Endothelial cell (in vitro differentiated cells): Measurements from ENCODE around the gene FUT8. TPM values are rescaled to one million over a fixed set of nuclear protein-coding genes. Genes with fewer than 3 reads are reported as not detected.

Source experiments
- DNase-seq: peaks from one replicate; pipeline ENCODE4 v3.0.0; 2021; ENCODE audit warnings: low spot score
- H3K27ac Mint-ChIP-seq: one replicate; pipeline ENCODE4 v1.8.0; 2021; ENCODE audit warnings: mixed read lengths, inconsistent platforms; ENCODE audit not compliant: unreplicated experiment
- H3K27me3 Mint-ChIP-seq: one replicate; pipeline ENCODE4 v1.8.0; 2021; ENCODE audit warnings: mild to moderate bottlenecking, moderate library complexity, mixed read lengths, inconsistent platforms; ENCODE audit not compliant: unreplicated experiment
- H3K36me3 Mint-ChIP-seq: one replicate; pipeline ENCODE4 v1.8.0; 2021; ENCODE audit warnings: mild to moderate bottlenecking, low read depth, mixed read lengths, inconsistent platforms; ENCODE audit not compliant: unreplicated experiment
- H3K4me1 Mint-ChIP-seq: one replicate; pipeline ENCODE4 v1.8.0; 2021; ENCODE audit warnings: mild to moderate bottlenecking, mixed read lengths, inconsistent platforms; ENCODE audit not compliant: unreplicated experiment
- H3K4me3 Mint-ChIP-seq: one replicate; pipeline ENCODE4 v1.8.0; 2021; ENCODE audit warnings: mild to moderate bottlenecking, mixed read lengths, inconsistent platforms; ENCODE audit not compliant: unreplicated experiment
- H3K9me3 Mint-ChIP-seq: one replicate; pipeline ENCODE4 v1.8.0; 2021; ENCODE audit warnings: mixed read lengths, inconsistent platforms; ENCODE audit not compliant: unreplicated experiment
- total RNA-seq: library from RNA; stranded (reverse); fragmentation: NEBNext Ultra II Directional; extraction: Animal tissue kit (Norgen Biotek cat#: 25700); gene quantifications from one replicate; pipeline ENCODE4 v1.2.1, GENCODE V29; 2021; ENCODE audit not compliant: unreplicated experiment
- TF ChIP-seq, protein P1 (sequence below): fragments of 200-600 bp; sonication (generic); IDR thresholded peaks from one replicate; pipeline ENCODE4 v1.5.0; 2021; ENCODE audit warnings: antibody characterized with exemption; ENCODE audit not compliant: unreplicated experiment

Gene FUT8
- total RNA-seq, 1 donor from 2014 or later, result 65.4 TPM

DNA sequence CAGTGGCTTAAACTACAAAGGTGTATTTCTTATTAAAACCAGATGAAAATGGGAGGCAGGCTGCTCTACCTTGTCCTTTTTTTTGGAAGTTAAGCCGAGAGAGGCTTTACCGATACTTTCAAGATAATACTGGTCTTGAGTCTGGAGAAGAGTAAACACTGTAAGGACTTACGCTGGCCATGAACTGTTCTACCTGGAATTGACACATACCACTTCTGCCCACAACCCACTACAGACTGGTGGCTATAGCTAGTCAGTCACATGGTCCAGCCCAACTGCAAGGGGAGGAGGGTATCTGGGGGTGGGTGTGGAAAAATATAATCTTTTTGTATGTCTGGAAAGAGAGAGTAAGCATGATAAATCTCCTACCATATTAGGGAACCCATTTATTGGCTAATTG lies 4.4 kb upstream of the FUT8 start:
- H3K4me1 Mint-ChIP-seq, result peaks cover 4% of the 10 kb centered on the region
- H3K4me3 Mint-ChIP-seq, result no peak overlapping the region
- no peaks in the 10 kb centered on the region for H3K9me3 Mint-ChIP-seq
- DNase-seq, result no peak
- TF ChIP-seq, protein P1, sequence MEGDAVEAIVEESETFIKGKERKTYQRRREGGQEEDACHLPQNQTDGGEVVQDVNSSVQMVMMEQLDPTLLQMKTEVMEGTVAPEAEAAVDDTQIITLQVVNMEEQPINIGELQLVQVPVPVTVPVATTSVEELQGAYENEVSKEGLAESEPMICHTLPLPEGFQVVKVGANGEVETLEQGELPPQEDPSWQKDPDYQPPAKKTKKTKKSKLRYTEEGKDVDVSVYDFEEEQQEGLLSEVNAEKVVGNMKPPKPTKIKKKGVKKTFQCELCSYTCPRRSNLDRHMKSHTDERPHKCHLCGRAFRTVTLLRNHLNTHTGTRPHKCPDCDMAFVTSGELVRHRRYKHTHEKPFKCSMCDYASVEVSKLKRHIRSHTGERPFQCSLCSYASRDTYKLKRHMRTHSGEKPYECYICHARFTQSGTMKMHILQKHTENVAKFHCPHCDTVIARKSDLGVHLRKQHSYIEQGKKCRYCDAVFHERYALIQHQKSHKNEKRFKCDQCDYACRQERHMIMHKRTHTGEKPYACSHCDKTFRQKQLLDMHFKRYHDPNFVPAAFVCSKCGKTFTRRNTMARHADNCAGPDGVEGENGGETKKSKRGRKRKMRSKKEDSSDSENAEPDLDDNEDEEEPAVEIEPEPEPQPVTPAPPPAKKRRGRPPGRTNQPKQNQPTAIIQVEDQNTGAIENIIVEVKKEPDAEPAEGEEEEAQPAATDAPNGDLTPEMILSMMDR, result no peak
- H3K36me3 Mint-ChIP-seq, result peaks cover 2% of the 10 kb centered on the region
- H3K27ac Mint-ChIP-seq, result no peak overlapping the region
- H3K27me3 Mint-ChIP-seq, result no peaks in the 10 kb centered on the region

DNA sequence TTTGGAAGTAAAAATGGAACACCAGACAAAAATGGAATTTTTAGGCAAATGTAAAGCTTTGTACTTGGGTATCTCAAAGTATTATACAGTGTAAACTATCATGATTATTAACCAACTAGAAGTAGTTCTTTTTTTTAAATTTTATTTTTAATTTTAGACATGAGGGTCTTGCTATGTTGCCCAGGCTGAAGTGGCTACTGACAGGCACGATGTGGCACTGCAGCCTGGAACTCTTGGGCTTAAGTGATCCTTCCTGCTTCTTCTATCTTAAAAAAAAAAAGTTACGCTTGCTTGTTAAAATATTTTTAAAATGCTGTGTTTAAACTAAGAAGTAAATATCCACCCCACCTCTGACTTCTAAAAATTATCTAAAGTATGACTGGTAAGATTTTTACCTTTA lies 1.9 kb upstream of the FUT8 start:
- DNase-seq, result no peak
- peaks cover 11% of the 10 kb centered on the region for H3K4me1 Mint-ChIP-seq
- H3K27me3 Mint-ChIP-seq, result peaks cover 2% of the 10 kb centered on the region
- peak overlapping the region; percentile 97 for H3K4me3 Mint-ChIP-seq
- peaks cover 2% of the 10 kb centered on the region for H3K36me3 Mint-ChIP-seq
- H3K27ac Mint-ChIP-seq, result no peak overlapping the region
- no peaks in the 10 kb centered on the region for H3K9me3 Mint-ChIP-seq
- TF ChIP-seq, protein P1, result no peak

DNA sequence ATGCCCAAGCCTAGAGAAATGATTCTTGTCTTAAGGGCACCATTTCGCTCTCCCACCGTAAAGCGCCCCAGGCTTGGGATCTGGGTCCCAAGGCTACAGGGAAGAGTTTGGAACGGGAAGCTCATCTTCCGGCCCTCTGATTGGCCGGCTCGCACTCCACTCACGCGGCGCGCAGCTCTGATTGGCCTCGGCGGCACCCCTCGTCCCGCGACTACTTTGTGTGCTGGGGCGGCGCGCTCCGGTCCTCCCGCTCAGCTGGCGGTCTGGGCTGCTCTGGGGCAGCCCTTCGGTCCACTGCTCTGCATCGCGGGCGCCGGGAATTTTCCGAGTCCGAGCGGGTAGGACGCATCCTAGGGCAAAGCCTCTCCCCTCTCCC lies 886 bp upstream of the FUT8 start:
- H3K4me3 Mint-ChIP-seq, result peak overlapping the region; percentile 97
- H3K27ac Mint-ChIP-seq, result peak overlapping the region; percentile 82
- peaks cover 2% of the 10 kb centered on the region for H3K27me3 Mint-ChIP-seq
- peaks cover 11% of the 10 kb centered on the region for H3K4me1 Mint-ChIP-seq
- H3K9me3 Mint-ChIP-seq, result no peaks in the 10 kb centered on the region
- TF ChIP-seq, protein P1, result no peak
- H3K36me3 Mint-ChIP-seq, result peaks cover 2% of the 10 kb centered on the region
- DNase-seq, result peak; percentile 85

DNA sequence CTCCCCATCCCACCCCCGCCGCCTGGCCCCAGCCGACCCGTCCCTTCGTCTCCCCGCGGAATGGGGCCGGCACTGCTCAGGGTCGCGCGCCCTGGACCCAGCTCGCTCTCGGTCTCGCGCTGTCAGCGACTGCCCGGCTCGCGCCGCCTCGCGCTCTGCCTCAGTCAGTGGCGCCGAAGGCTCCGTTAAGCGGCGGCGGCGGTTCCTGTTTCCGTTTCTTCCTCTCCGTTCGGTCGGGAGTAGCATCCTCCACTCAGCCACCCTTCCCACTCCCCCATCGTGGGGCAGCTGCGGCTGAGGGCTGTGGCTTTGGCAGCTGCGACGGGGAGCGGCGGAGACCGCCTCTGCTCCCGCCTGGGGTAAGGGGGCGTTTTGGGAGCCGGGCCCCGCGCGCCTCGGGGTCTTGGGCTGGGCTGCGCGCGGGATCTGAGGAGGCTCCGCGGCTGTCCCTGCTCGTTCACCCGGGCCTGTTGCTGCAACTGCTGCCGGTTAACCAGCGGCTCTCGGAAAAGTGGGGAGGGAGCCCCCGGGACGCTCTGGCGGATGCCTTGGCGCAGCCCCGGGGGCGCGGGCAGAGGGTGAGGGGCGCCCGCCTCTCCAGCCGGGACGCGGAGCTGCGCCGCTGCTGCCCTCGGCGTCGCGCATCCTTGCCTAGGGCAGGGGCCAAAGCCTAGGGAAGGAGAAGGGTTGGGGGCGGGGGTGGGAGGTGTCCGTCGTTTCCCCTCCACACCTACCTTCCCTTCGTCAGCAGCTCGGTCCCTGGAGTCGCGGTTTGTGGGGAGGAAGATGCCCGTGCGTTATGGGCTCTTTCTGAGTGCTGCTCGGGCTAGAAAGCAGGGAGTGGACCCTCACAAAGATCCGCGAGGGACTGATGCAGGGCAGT lies 567 bp downstream of the FUT8 start:
- Mint-ChIP-seq H3K4me1 (peaks cover 11% of the 10 kb centered on the region), H3K9me3 (no peaks in the 10 kb centered on the region), H3K27ac (peak overlapping the region; percentile 79), H3K4me3 (peak overlapping the region; percentile 95), H3K27me3 (peaks cover 2% of the 10 kb centered on the region), H3K36me3 (peaks cover 2% of the 10 kb centered on the region)
- DNase-seq, result no peak
- TF ChIP-seq, protein P1, result no peak

DNA sequence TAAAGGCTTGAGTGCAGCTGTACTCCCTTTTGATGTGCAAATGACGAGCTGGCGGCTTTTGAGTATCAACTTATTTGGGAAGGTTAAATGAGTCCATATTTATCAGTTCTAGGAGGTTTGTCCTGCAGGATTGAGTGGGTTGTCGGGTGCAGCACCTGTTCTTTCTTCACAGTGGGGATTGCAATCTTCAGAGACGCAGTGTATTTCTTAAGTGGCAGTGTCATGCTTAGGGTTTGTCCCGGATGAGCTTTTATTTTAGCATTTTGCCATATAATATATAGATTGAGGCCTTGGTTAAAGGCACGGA lies 1.2 kb downstream of the FUT8 start:
- Mint-ChIP-seq H3K27me3 (peaks cover 2% of the 10 kb centered on the region), H3K9me3 (no peaks in the 10 kb centered on the region), H3K27ac (peak overlapping the region; percentile 79), H3K4me3 (peak overlapping the region; percentile 95), H3K36me3 (peaks cover 2% of the 10 kb centered on the region), H3K4me1 (peaks cover 11% of the 10 kb centered on the region)
- no peak for DNase-seq
- TF ChIP-seq, protein P1, result no peak
